IMR-90 (cell line): Measurements from ENCODE around the gene PAQR4. TPM values are rescaled to one million over a fixed set of nuclear protein-coding genes. Genes with fewer than 3 reads are reported as not detected.
A peak's percentile ranks its signal among the peaks of the same experiment; 100 is the strongest.

Experiments used
- ATAC-seq: fragments of 200-7000 bp; cut with Tn5 transposase; 2 replicates; pipeline ENCODE4 v1.9.1; 2020; ENCODE audit warnings: low read depth, mild to moderate bottlenecking, moderate library complexity
- BruUV-seq: library from RNA; stranded (reverse); fragments of 400-500 nt; replicated peaks from 2 replicates; lab custom pipeline; 2021; lab: Mats Ljungman, UMichigan
- CTCF ChIA-PET: fragments of 300-600 bp; formaldehyde crosslinking; extraction: SDS; loops from one replicate; lab custom pipeline; 2021; ENCODE audit warnings: antibody characterized with exemption; lab: Yijun Ruan, JAX
- POLR2A ChIA-PET: fragments of 300-600 bp; sonication (Branson Sonifier 250); formaldehyde crosslinking; loops from one replicate; lab custom pipeline; 2022; ENCODE audit warnings: antibody characterized with exemption; ENCODE audit not compliant: unreplicated experiment; lab: Charles Lee
- DNase-seq: peaks from one replicate; pipeline ENCODE4 v3.0.0; 2013
- H2AFZ ChIP-seq: replicated peaks from 2 replicates; pipeline ENCODE3; 2013; ENCODE audit warnings: low read length, mild to moderate bottlenecking; ENCODE audit not compliant: poor library complexity
- H2AK5ac ChIP-seq: 2 replicates; pipeline ENCODE4 v1.6.1; 2013; ENCODE audit warnings: low read depth, low read length, inconsistent platforms
- H2AK9ac ChIP-seq: replicated peaks from 2 replicates; pipeline ENCODE3; 2013; ENCODE audit warnings: mild to moderate bottlenecking, low read depth, low read length, moderate library complexity; ENCODE audit not compliant: poor library complexity
- H2BK120ac ChIP-seq: 2 replicates; pipeline ENCODE4 v1.6.1; 2013; ENCODE audit warnings: low read depth, low read length, inconsistent platforms
- H2BK15ac ChIP-seq: 3 replicates; pipeline ENCODE4 v1.6.1; 2013; ENCODE audit warnings: low read depth, low read length, inconsistent platforms
- H2BK20ac ChIP-seq: 2 replicates; pipeline ENCODE4 v1.6.1; 2013; ENCODE audit warnings: low read depth, mild to moderate bottlenecking, inconsistent platforms, low read length, moderate library complexity
- H2BK5ac ChIP-seq: 2 replicates; pipeline ENCODE4 v1.6.1; 2013; ENCODE audit warnings: mild to moderate bottlenecking, low read depth, low read length, inconsistent platforms; ENCODE audit not compliant: poor library complexity, severe bottlenecking
- H3K14ac ChIP-seq: replicated peaks from 2 replicates; pipeline ENCODE4 v1.6.1; 2013; ENCODE audit warnings: low read depth, low read length, inconsistent platforms
- H3K18ac ChIP-seq: 2 replicates; pipeline ENCODE4 v1.6.1; 2013; ENCODE audit warnings: low read depth, low read length, control low read depth
- H3K23ac ChIP-seq: 2 replicates; pipeline ENCODE4 v1.6.1; 2013; ENCODE audit warnings: low read depth, low read length, inconsistent platforms
- H3K27ac ChIP-seq: 2 replicates; pipeline ENCODE4 v1.5.1; 2013; ENCODE audit warnings: mild to moderate bottlenecking, control low read depth, low read length; ENCODE audit not compliant: insufficient read depth
- H3K27me3 ChIP-seq: 2 replicates; pipeline ENCODE4 v1.6.1; 2013; ENCODE audit warnings: low read length; ENCODE audit not compliant: control insufficient read depth, insufficient read depth
- H3K36me3 ChIP-seq: 2 replicates; pipeline ENCODE4 v1.6.1; 2013; ENCODE audit warnings: low read length, mixed read lengths; ENCODE audit not compliant: control insufficient read depth, insufficient read depth
- H3K4ac ChIP-seq: 2 replicates; pipeline ENCODE4 v1.6.1; 2013; ENCODE audit warnings: low read depth, low read length, inconsistent platforms
- H3K4me1 ChIP-seq: 2 replicates; pipeline ENCODE4 v1.6.1; 2013; ENCODE audit warnings: low read length, mixed read lengths; ENCODE audit not compliant: control insufficient read depth, insufficient read depth
- H3K4me2 ChIP-seq: 2 replicates; pipeline ENCODE4 v1.6.1; 2013; ENCODE audit warnings: low read depth, mild to moderate bottlenecking, control low read depth, low read length, moderate library complexity
- H3K4me3 ChIP-seq: 2 replicates; pipeline ENCODE4 v1.5.1; 2013; ENCODE audit warnings: low read depth, mild to moderate bottlenecking, control low read depth, low read length, moderate library complexity; ENCODE audit not compliant: insufficient read depth
- H3K56ac ChIP-seq: 2 replicates; pipeline ENCODE4 v1.6.1; 2013; ENCODE audit warnings: low read length, inconsistent platforms; ENCODE audit not compliant: insufficient read depth; ENCODE audit errors: extremely low read depth
- H3K79me1 ChIP-seq, 2 experiments: 2 replicates each; pipeline ENCODE4 v1.6.1; 2013; ENCODE audit warnings: low read length in 2 of 2, inconsistent platforms in 1 of 2, low read depth in 1 of 2
- H3K9ac ChIP-seq: 2 replicates; pipeline ENCODE4 v1.6.1; 2013; ENCODE audit warnings: low read depth, low read length, control low read depth
- H3K9me1 ChIP-seq: 2 replicates; pipeline ENCODE4 v1.6.1; 2013; ENCODE audit warnings: low read length, inconsistent platforms; ENCODE audit not compliant: insufficient read depth
- H3K9me3 ChIP-seq: 2 replicates; pipeline ENCODE4 v1.6.1; 2013; ENCODE audit warnings: low read length; ENCODE audit not compliant: control insufficient read depth, insufficient read depth
- H4K20me1 ChIP-seq: 2 replicates; pipeline ENCODE4 v1.6.1; 2013; ENCODE audit warnings: low read length, inconsistent platforms; ENCODE audit not compliant: insufficient read depth
- H4K5ac ChIP-seq: 2 replicates; pipeline ENCODE4 v1.6.1; 2013; ENCODE audit warnings: mild to moderate bottlenecking, low read depth, low read length, control low read depth
- H4K8ac ChIP-seq, 2 experiments: 2 replicates each; pipeline ENCODE4 v1.6.1; 2013; ENCODE audit warnings: low read depth in 2 of 2, low read length in 2 of 2, control low read depth in 1 of 2, inconsistent platforms in 1 of 2
- H4K91ac ChIP-seq: 2 replicates; pipeline ENCODE4 v1.6.1; 2013; ENCODE audit warnings: low read depth, low read length, inconsistent platforms; ENCODE audit not compliant: insufficient read depth
- BHLHE40 ChIP-seq: fragments of 150-350 bp; IDR thresholded peaks from 2 replicates; pipeline ENCODE4 v1.6.1; 2016; ENCODE audit warnings: mild to moderate bottlenecking, low read depth, low read length
- CEBPB ChIP-seq: IDR thresholded peaks from 2 replicates; pipeline ENCODE4 v1.6.1; 2012; ENCODE audit warnings: low read depth, low read length, improper control_type of control experiment
- CHD1 ChIP-seq: IDR thresholded peaks from 2 replicates; pipeline ENCODE4 v1.6.1; 2012; ENCODE audit warnings: low read depth, low read length, improper control_type of control experiment
- ELK1 ChIP-seq: fragments of 150-350 bp; IDR thresholded peaks from 2 replicates; pipeline ENCODE4 v1.6.1; 2016; ENCODE audit warnings: low read depth, mild to moderate bottlenecking, low read length, moderate library complexity, borderline replicate concordance
- NFE2L2 ChIP-seq: fragments of 150-350 bp; IDR thresholded peaks from 2 replicates; pipeline ENCODE4 v1.6.1; 2016; ENCODE audit warnings: low read depth, mild to moderate bottlenecking, low read length
- RAD21 ChIP-seq: IDR thresholded peaks from 2 replicates; pipeline ENCODE4 v1.6.1; 2012; ENCODE audit warnings: low read length, improper control_type of control experiment
- RCOR1 ChIP-seq: IDR thresholded peaks from 2 replicates; pipeline ENCODE4 v1.6.1; 2012; ENCODE audit warnings: mild to moderate bottlenecking, low read length, improper control_type of control experiment; ENCODE audit not compliant: insufficient replicate concordance
- RFX5 ChIP-seq: IDR thresholded peaks from 2 replicates; pipeline ENCODE4 v1.8.0; 2012; ENCODE audit warnings: low read depth, mild to moderate bottlenecking, low read length, moderate library complexity
- SMC3 ChIP-seq: fragments of 150-350 bp; IDR thresholded peaks from 2 replicates; pipeline ENCODE4 v1.6.1; 2016; ENCODE audit warnings: low read depth, mild to moderate bottlenecking, antibody characterized with exemption, low read length, moderate library complexity
- USF2 ChIP-seq: fragments of 150-350 bp; IDR thresholded peaks from 2 replicates; pipeline ENCODE4 v1.6.1; 2017; ENCODE audit warnings: mild to moderate bottlenecking, antibody characterized with exemption, low read length, low read depth
- WGBS, 2 experiments: methylation state at CpG; one replicate each; pipeline versions ENCODE4 v1.1.5 to v1.1.7; 2013; ENCODE audit warnings: missing lambda C conversion rate in 2 of 2; ENCODE audit not compliant: insufficient read length in 1 of 2; ENCODE audit errors: extremely low coverage in 2 of 2; 5-methylcytosine and 5-hydroxymethylcytosine counted together
- dilution Hi-C: fragments of 300-500 bp; cut with HindIII; formaldehyde crosslinking; loops from one replicate; pipeline ENCODE4 v1.14.3; 2018; ENCODE audit warnings: low sequenced_read_pairs; ENCODE audit not compliant: unreplicated experiment
- in situ Hi-C: fragments of 300-500 bp; cut with MboI; formaldehyde crosslinking; loops from 3 replicates; pipeline ENCODE4 v1.14.3; 2019; ENCODE audit warnings: low sequenced_read_pairs, inconsistent platforms, mixed read lengths
- intact Hi-C: fragments of 100-400 bp; cut with micrococcal nuclease; formaldehyde crosslinking; loops from 2 replicates; pipeline ENCODE4 v1.10.0; 2022
- polyA plus RNA-seq, 3 experiments: library from polyadenylated mRNA; depleted of rRNA; stranded (reverse); fragments of >200 nt; gene quantifications; 2 replicates each; pipeline ENCODE4 v1.2.3, GENCODE V29; 2012; ENCODE audit warnings: low replicate concordance in 1 of 3
- total RNA-seq: library from RNA; depleted of rRNA; stranded (reverse); fragments of >200 nt; gene quantifications from 2 replicates; pipeline ENCODE4 v1.2.3, GENCODE V29; 2012

The PAQR4 gene
- total and polyA plus RNA-seq, 2 of the 4 experiments (the other 2 are of a cell fraction), result 2.2 to 10.0 TPM

- TF ChIP-seq USF2, result no peak
Observed at GRCh38 chr16:2962334-2963073, 6.6 kb upstream of the PAQR4 start (continued).

GRCh38 chr16:2963074-2963722 lies 6.0 kb upstream of the PAQR4 start:
- H2AK9ac ChIP-seq, result no peak overlapping the region
- H4K91ac ChIP-seq, result no peak overlapping the region
- ATAC-seq (no peak), DNase-seq (no peak)
- no peaks in the 10 kb centered on the region for H3K79me1 ChIP-seq
- intact Hi-C loops (no loop called here), dilution Hi-C loops (no loop called here), in situ Hi-C loops (no loop called here)
- 3% methylated on average over 6 of the region's 40 CpGs; no CpG with 5 or more reads in 1 of the 2 experiments for WGBS, 2 experiments
- H2BK120ac ChIP-seq, result no peak overlapping the region
- H2BK20ac ChIP-seq, result no peak overlapping the region
- H3K9me1 ChIP-seq, result 0 out of 2 replicates have a peak, but pooled peaks cover 2% of the 10 kb centered on the region
- H2BK15ac ChIP-seq, result no peak overlapping the region
- H3K9me3 ChIP-seq, result no peaks in the 10 kb centered on the region; the same call in 1 of the 2 replicates
- H4K5ac ChIP-seq, result no peak overlapping the region
- H4K8ac ChIP-seq, result no peak overlapping the region
- H3K36me3 ChIP-seq, result no peaks in the 10 kb centered on the region
- H3K27ac ChIP-seq, result no peak overlapping the region
- peak overlapping the region; percentile 75; the same call in 1 of the 2 replicates for H3K4me2 ChIP-seq
- no peak overlapping the region for H3K14ac ChIP-seq
- no peak overlapping the region for H3K4ac ChIP-seq
- no TSS peak for BruUV-seq
- no peak overlapping the region for H2AK5ac ChIP-seq
- peak overlapping the region; percentile 81 for H2AFZ ChIP-seq
- peaks cover 3% of the 10 kb centered on the region; the same call in 1 of the 2 replicates for H3K4me1 ChIP-seq
- no peak overlapping the region for H3K9ac ChIP-seq
- no peak overlapping the region for H3K23ac ChIP-seq
- CTCF ChIA-PET, result no interaction called here
- no peak overlapping the region for H2BK5ac ChIP-seq
- peaks cover 62% of the 10 kb centered on the region for H3K27me3 ChIP-seq
- H4K20me1 ChIP-seq, result peaks cover 15% of the 10 kb centered on the region; the same call in 1 of the 2 replicates
- H3K56ac ChIP-seq, result no peak overlapping the region
- POLR2A ChIA-PET, result no interaction called here
- no peak overlapping the region for H3K18ac ChIP-seq
- peak overlapping the region; percentile 13 for H3K4me3 ChIP-seq
- TF ChIP-seq RFX5, result no peak
- no peak for TF ChIP-seq ELK1
- no peak for TF ChIP-seq SMC3
- TF ChIP-seq CHD1, result no peak
- TF ChIP-seq RAD21, result no peak
- no peak for TF ChIP-seq BHLHE40
- TF ChIP-seq CEBPB, result no peak
- TF ChIP-seq NFE2L2, result no peak
- TF ChIP-seq RCOR1, result no peak
- no peak for TF ChIP-seq USF2
